Trophoblast cell (in vitro differentiated cells and primary cell): Measurements from ENCODE around the gene GARNL3.
A peak's percentile ranks its signal among the peaks of the same experiment; 100 is the strongest.

Experiments
- DNase-seq, 2 donors: peaks; one replicate each; pipeline ENCODE4 v3.0.0-alpha.2; 2016
- H2AFZ ChIP-seq: 2 replicates; pipeline ENCODE4 v1.6.1; 2013; ENCODE audit warnings: low read length, moderate library complexity, mild to moderate bottlenecking; ENCODE audit not compliant: insufficient read depth, poor library complexity
- H2AK5ac ChIP-seq: 2 replicates; pipeline ENCODE4 v1.6.1; 2013; ENCODE audit warnings: mild to moderate bottlenecking, low read length
- H2BK120ac ChIP-seq: 2 replicates; pipeline ENCODE4 v1.6.1; 2013; ENCODE audit warnings: low read length, mild to moderate bottlenecking, moderate library complexity; ENCODE audit not compliant: insufficient read depth, poor library complexity
- H2BK12ac ChIP-seq: 2 replicates; pipeline ENCODE4 v1.6.1; 2013; ENCODE audit warnings: mild to moderate bottlenecking, low read length, moderate library complexity
- H2BK5ac ChIP-seq: 2 replicates; pipeline ENCODE4 v1.6.1; 2013; ENCODE audit warnings: low read length, low read depth, moderate library complexity, mild to moderate bottlenecking; ENCODE audit not compliant: poor library complexity
- H3K14ac ChIP-seq: 2 replicates; pipeline ENCODE4 v1.6.1; 2013; ENCODE audit warnings: mild to moderate bottlenecking, low read length
- H3K18ac ChIP-seq: 2 replicates; pipeline ENCODE4 v1.6.1; 2013; ENCODE audit warnings: mild to moderate bottlenecking, low read length
- H3K23ac ChIP-seq: 2 replicates; pipeline ENCODE4 v1.6.1; 2013; ENCODE audit warnings: low read length
- H3K27ac ChIP-seq: 2 replicates; pipeline ENCODE4 v1.5.1; 2013; ENCODE audit warnings: low read depth, mild to moderate bottlenecking, inconsistent platforms, low read length, moderate library complexity
- H3K27me3 ChIP-seq: 2 replicates; pipeline ENCODE4 v1.6.1; 2013; ENCODE audit warnings: inconsistent platforms, mild to moderate bottlenecking, low read length, moderate library complexity; ENCODE audit not compliant: insufficient read depth
- H3K36me3 ChIP-seq, 2 experiments: 1 replicate in 1 of 2; 2 replicates in 1 of 2; pipeline ENCODE4 v1.6.1; 2013; ENCODE audit warnings: low read length in 2 of 2, mild to moderate bottlenecking in 2 of 2, moderate library complexity in 1 of 2; ENCODE audit not compliant: insufficient read depth in 2 of 2, control insufficient read depth in 1 of 2
- H3K4ac ChIP-seq: 2 replicates; pipeline ENCODE4 v1.6.1; 2013; ENCODE audit warnings: low read depth, mild to moderate bottlenecking, low read length, moderate library complexity
- H3K4me1 ChIP-seq, 2 experiments: 1 replicate in 1 of 2; 2 replicates in 1 of 2; pipeline ENCODE4 v1.6.1; 2013; ENCODE audit warnings: low read length in 2 of 2, mild to moderate bottlenecking in 2 of 2, moderate library complexity in 1 of 2; ENCODE audit not compliant: insufficient read depth in 2 of 2, control insufficient read depth in 1 of 2
- H3K4me2 ChIP-seq: 2 replicates; pipeline ENCODE4 v1.6.1; 2013; ENCODE audit warnings: inconsistent platforms, mild to moderate bottlenecking, low read length, moderate library complexity
- H3K4me3 ChIP-seq: 2 replicates; pipeline ENCODE4 v1.5.1; 2013; ENCODE audit warnings: mild to moderate bottlenecking, low read depth, low read length, inconsistent platforms
- H3K79me1 ChIP-seq: one replicate; pipeline ENCODE4 v1.6.1; 2013; ENCODE audit warnings: low read length
- H3K79me2 ChIP-seq: 2 replicates; pipeline ENCODE4 v1.6.1; 2013; ENCODE audit warnings: low read length, mild to moderate bottlenecking; ENCODE audit not compliant: control insufficient read depth, insufficient read depth, poor library complexity
- H3K9ac ChIP-seq: 2 replicates; pipeline ENCODE4 v1.6.1; 2013; ENCODE audit warnings: mild to moderate bottlenecking, low read length
- H3K9me3 ChIP-seq: 2 replicates; pipeline ENCODE4 v1.6.1; 2013; ENCODE audit warnings: low read depth, mild to moderate bottlenecking, control low read depth, inconsistent platforms, low read length; ENCODE audit not compliant: insufficient read depth
- H4K12ac ChIP-seq: 2 replicates; pipeline ENCODE4 v1.6.1; 2013; ENCODE audit warnings: low read depth, mild to moderate bottlenecking, low read length, moderate library complexity
- H4K8ac ChIP-seq: 2 replicates; pipeline ENCODE4 v1.6.1; 2013; ENCODE audit warnings: low read depth, mild to moderate bottlenecking, low read length, moderate library complexity
- H4K91ac ChIP-seq: one replicate; pipeline ENCODE4 v1.6.1; 2013; ENCODE audit warnings: low read depth, mild to moderate bottlenecking, low read length, moderate library complexity
- WGBS: extraction: QIAGEN DNeasy Blood & Tissue Kit; methylation state at CpG from one replicate; pipeline ENCODE4 v1.1.7; 2013; ENCODE audit warnings: missing lambda C conversion rate; ENCODE audit not compliant: insufficient read length, insufficient coverage; ENCODE audit errors: extremely low coverage; 5-methylcytosine and 5-hydroxymethylcytosine counted together

GARNL3 gene

GRCh38 chr9:127386981-127387380 lies 122.4 kb downstream of the GARNL3 start:
- Histone ChIP-seq H2BK5ac (no peak overlapping the region), H3K9ac (no peak overlapping the region), H3K4me3 (no peak overlapping the region), H3K4me1 (peaks cover 28 to 34% of the 10 kb centered on the region in 2 experiments), H3K27me3 (no peaks in the 10 kb centered on the region), H3K9me3 (no peaks in the 10 kb centered on the region), H2BK120ac (no peak overlapping the region), H3K14ac (no peak overlapping the region), H4K91ac (no peak overlapping the region), H3K79me1 (peaks cover 26% of the 10 kb centered on the region), H3K18ac (no peak overlapping the region), H2AFZ (no peak overlapping the region), H3K23ac (no peak overlapping the region), H2AK5ac (no peak overlapping the region), H2BK12ac (peak overlapping the region; percentile 96), H3K4me2 (no peak overlapping the region), H3K27ac (no peak overlapping the region), H3K4ac (no peak overlapping the region), H4K12ac (no peak overlapping the region), H3K36me3 (no peaks in the 10 kb centered on the region), H3K79me2 (no peaks in the 10 kb centered on the region), H4K8ac (no peak overlapping the region)
- no CpG with 5 or more reads among the region's 10 CpGs for WGBS
- no peak for DNase-seq

- Histone ChIP-seq H2BK5ac (peak overlapping the region; percentile 42), H3K23ac (no peak overlapping the region), H3K27me3 (no peaks in the 10 kb centered on the region)
These were observed 123.7 kb downstream of the GARNL3 start for GRCh38 chr9:127388037-127388855.

GRCh38 chr9:127388856-127389238 lies 124.3 kb downstream of the GARNL3 start:
- Histone ChIP-seq H2BK12ac (peak overlapping the region; percentile 89), H4K8ac (peak overlapping the region; percentile 52), H2BK5ac (peak overlapping the region; percentile 84), H4K91ac (peak overlapping the region; percentile 95), H3K79me2 (peaks cover 2% of the 10 kb centered on the region), H3K23ac (no peak overlapping the region), H2AK5ac (peak overlapping the region; percentile 66), H3K4ac (peak overlapping the region; percentile 66), H3K9ac (no peak overlapping the region), H3K4me1 (peaks cover 36 to 41% of the 10 kb centered on the region in 2 experiments), H3K18ac (peak overlapping the region; percentile 68), H3K4me2 (peak overlapping the region; percentile 40), H2AFZ (no peak overlapping the region), H2BK120ac (peak overlapping the region; percentile 82), H3K36me3 (no peaks in the 10 kb centered on the region), H3K27me3 (no peaks in the 10 kb centered on the region), H4K12ac (no peak overlapping the region), H3K9me3 (no peaks in the 10 kb centered on the region), H3K79me1 (peaks cover 27% of the 10 kb centered on the region), H3K4me3 (no peak overlapping the region), H3K14ac (peak overlapping the region; percentile 71), H3K27ac (peak overlapping the region; percentile 90)
- DNase-seq, result peak in 1 of 2 donors; percentile 19
- no CpG with 5 or more reads among the region's 6 CpGs for WGBS

More at GRCh38 chr9:127388037-127388855, 123.7 kb downstream of the GARNL3 start:
- Histone ChIP-seq H3K4ac (no peak overlapping the region), H4K8ac (no peak overlapping the region), H2BK120ac (no peak overlapping the region), H3K9ac (no peak overlapping the region), H2BK12ac (no peak overlapping the region), H2AFZ (no peak overlapping the region), H3K18ac (no peak overlapping the region), H3K79me2 (peaks cover 2% of the 10 kb centered on the region), H4K12ac (no peak overlapping the region), H4K91ac (peak overlapping the region; percentile 95), H3K27ac (peak overlapping the region; percentile 90), H3K36me3 (no peaks in the 10 kb centered on the region), H3K4me3 (no peak overlapping the region), H3K9me3 (no peaks in the 10 kb centered on the region), H3K79me1 (peaks cover 29% of the 10 kb centered on the region), H2AK5ac (no peak overlapping the region), H3K14ac (no peak overlapping the region), H3K4me2 (peak overlapping the region; percentile 40), H3K4me1 (peaks cover 36 to 41% of the 10 kb centered on the region in 2 experiments)
- DNase-seq, result peak; percentile 95 to 99
- WGBS, result no CpG with 5 or more reads among the region's 10 CpGs

- Histone ChIP-seq H3K36me3 (no peaks in the 10 kb centered on the region), H3K9me3 (no peaks in the 10 kb centered on the region), H3K14ac (peak overlapping the region; percentile 28), H2AK5ac (peak overlapping the region; percentile 75), H3K4me1 (peaks cover 31 to 35% of the 10 kb centered on the region in 2 experiments), H3K23ac (no peak overlapping the region), H2BK120ac (peak overlapping the region; percentile 76), H3K4me2 (no peak overlapping the region), H3K27me3 (no peaks in the 10 kb centered on the region), H3K9ac (no peak overlapping the region), H2BK5ac (peak overlapping the region; percentile 89), H2BK12ac (peak overlapping the region; percentile 93), H2AFZ (no peak overlapping the region), H3K79me2 (peaks cover 2% of the 10 kb centered on the region), H3K79me1 (peaks cover 25% of the 10 kb centered on the region), H4K12ac (no peak overlapping the region), H3K18ac (peak overlapping the region; percentile 58), H3K4me3 (no peak overlapping the region), H4K8ac (peak overlapping the region; percentile 17), H3K27ac (peak overlapping the region; percentile 90), H4K91ac (peak overlapping the region; percentile 88), H3K4ac (peak overlapping the region; percentile 19)
- no CpG with 5 or more reads among the region's 4 CpGs for WGBS
- DNase-seq, result no peak
These were observed 125.0 kb downstream of the GARNL3 start for GRCh38 chr9:127389381-127390247.
